Neural crest cell (in vitro differentiated cells): Measurements from ENCODE around the gene PCDHGA9. TPM values are rescaled to one million over a fixed set of nuclear protein-coding genes. Genes with fewer than 3 reads are reported as not detected.
"Not testable (repeated sequence)": the region's sequence is repeated elsewhere in the genome, so short reads cannot be mapped to it uniquely, and the experiment has no call there.

Experiments
- DNase-seq: peaks from one replicate; pipeline ENCODE4 v3.0.0; 2021; ENCODE audit warnings: low read depth, mixed read lengths, low spot score
- H3K27ac Mint-ChIP-seq: one replicate; pipeline ENCODE4 v1.8.0; 2021; ENCODE audit warnings: mild to moderate bottlenecking, mixed read lengths; ENCODE audit not compliant: unreplicated experiment
- H3K27me3 Mint-ChIP-seq: 2 replicates; pipeline ENCODE4 v1.8.0; 2021; ENCODE audit warnings: low read depth, mild to moderate bottlenecking, mixed read lengths
- H3K36me3 Mint-ChIP-seq: 2 replicates; pipeline ENCODE4 v1.8.0; 2021; ENCODE audit warnings: low read depth, mild to moderate bottlenecking, mixed read lengths
- H3K4me1 Mint-ChIP-seq: 2 replicates; pipeline ENCODE4 v1.8.0; 2021; ENCODE audit warnings: mixed read lengths
- H3K4me3 Mint-ChIP-seq: one replicate; pipeline ENCODE4 v1.8.0; 2021; ENCODE audit warnings: mild to moderate bottlenecking, mixed read lengths
- H3K9me3 Mint-ChIP-seq: 2 replicates; pipeline ENCODE4 v1.8.0; 2021; ENCODE audit warnings: mixed read lengths
- CTCF ChIP-seq: fragments of 200-600 bp; sonication (generic); conservative IDR thresholded peaks from 2 replicates; pipeline ENCODE4 v1.5.0; 2021; ENCODE audit warnings: antibody characterized with exemption, mild to moderate bottlenecking
- total RNA-seq: library from RNA; stranded (reverse); gene quantifications from 2 replicates; pipeline ENCODE4 v1.2.1, GENCODE V29; 2021

PCDHGA9 gene
- total RNA-seq, 1 donor from 2014 or later, result 0.72 TPM

DNA sequence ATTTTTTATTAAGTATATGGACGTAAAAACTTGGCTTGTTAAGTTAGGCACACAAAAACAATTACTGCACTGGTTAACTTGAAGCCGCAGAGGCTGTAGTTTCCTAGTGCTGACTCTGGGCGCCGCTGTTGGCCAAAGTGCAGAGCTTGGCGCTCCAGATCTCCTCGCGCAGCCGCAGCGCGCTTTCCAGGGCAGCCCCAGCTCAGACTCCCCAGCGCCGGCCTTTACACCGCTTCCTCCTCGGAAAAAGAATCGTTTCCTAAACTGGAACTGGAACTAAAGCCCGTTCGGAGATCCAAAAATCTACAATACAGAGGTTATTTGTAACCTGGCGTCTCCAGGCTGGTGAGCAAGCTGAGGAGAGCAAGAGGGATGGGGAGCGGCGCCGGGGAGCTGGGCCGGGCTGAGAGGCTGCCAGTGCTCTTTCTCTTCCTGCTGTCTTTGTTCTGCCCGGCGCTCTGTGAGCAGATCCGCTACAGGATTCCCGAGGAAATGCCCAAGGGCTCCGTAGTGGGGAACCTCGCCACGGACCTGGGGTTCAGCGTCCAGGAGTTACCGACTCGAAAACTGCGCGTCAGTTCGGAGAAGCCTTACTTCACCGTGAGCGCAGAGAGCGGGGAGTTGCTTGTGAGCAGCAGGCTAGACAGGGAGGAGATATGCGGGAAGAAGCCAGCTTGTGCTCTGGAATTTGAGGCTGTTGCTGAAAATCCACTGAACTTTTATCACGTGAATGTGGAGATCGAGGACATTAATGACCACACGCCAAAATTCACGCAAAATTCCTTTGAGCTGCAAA lies 4.6 kb upstream of the PCDHGA9 start, which contains the start of gene PCDHGB5:
Gene PCDHGB5, plus strand, starts transcription at position 192 of the 796 bp plus-strand sequence. Its CDS starts 181 bp downstream, at position 373.
- Mint-ChIP-seq H3K36me3 (peaks cover 33% of the 10 kb centered on the region), H3K9me3 (peaks cover 22% of the 10 kb centered on the region)
- H3K27me3 Mint-ChIP-seq, H3K4me1 Mint-ChIP-seq, H3K27ac Mint-ChIP-seq, DNase-seq, H3K4me3 Mint-ChIP-seq: not testable (repeated sequence)

GRCh38 chr5:141398608-141399007 lies 4.0 kb upstream of the PCDHGA9 start:
- DNase-seq, result no peak
- Mint-ChIP-seq H3K4me1 (no peaks in the 10 kb centered on the region), H3K27me3 (no peaks in the 10 kb centered on the region), H3K4me3 (no peak overlapping the region), H3K27ac (no peak overlapping the region), H3K36me3 (peaks cover 31% of the 10 kb centered on the region), H3K9me3 (peaks cover 20% of the 10 kb centered on the region)
- no peak for TF ChIP-seq CTCF

DNA sequence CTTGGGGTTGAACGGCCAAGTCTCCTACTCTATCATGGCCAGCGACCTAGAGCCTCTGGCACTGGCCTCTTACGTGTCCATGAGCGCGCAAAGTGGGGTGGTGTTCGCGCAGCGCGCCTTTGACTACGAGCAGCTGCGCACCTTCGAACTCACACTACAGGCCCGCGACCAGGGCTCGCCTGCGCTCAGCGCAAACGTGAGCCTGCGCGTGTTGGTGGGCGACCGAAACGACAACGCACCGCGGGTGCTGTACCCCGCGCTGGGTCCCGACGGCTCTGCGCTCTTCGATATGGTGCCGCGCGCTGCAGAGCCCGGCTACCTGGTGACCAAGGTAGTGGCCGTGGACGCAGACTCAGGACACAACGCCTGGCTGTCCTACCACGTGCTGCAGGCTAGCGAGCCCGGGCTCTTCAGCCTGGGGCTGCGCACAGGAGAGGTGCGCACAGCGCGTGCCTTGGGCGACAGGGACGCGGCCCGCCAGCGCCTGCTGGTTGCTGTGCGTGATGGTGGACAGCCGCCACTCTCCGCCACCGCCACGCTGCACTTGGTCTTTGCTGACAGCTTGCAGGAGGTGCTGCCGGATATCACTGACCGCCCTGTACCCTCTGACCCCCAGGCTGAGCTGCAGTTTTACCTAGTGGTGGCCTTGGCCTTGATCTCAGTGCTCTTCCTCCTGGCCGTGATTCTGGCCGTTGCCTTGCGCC lies 2.9 kb upstream of the PCDHGA9 start:
- no peak overlapping the region for H3K27ac Mint-ChIP-seq
- peaks cover 25% of the 10 kb centered on the region for H3K9me3 Mint-ChIP-seq
- peak overlapping the region; percentile 8 for H3K4me3 Mint-ChIP-seq
- TF ChIP-seq CTCF, result no peak
- H3K36me3 Mint-ChIP-seq, result peaks cover 28% of the 10 kb centered on the region
- no peak for DNase-seq
- no peaks in the 10 kb centered on the region for H3K4me1 Mint-ChIP-seq
- no peaks in the 10 kb centered on the region for H3K27me3 Mint-ChIP-seq

DNA sequence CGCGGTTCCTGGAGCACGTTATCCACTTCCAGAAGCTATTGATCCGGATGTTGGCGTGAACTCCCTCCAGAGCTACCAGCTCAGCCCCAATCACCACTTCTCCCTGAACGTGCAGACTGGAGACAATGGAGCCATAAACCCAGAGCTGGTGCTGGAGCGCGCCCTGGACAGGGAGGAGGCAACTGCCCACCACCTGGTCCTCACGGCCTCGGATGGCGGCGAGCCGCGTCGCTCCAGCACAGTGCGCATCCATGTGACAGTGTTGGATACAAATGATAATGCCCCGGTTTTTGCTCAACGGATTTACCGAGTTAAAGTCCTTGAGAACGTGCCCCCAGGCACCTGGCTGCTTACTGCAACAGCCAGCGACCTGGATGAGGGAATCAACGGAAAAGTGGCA lies 809 bp downstream of the PCDHGA9 start:
- Mint-ChIP-seq H3K36me3 (peaks cover 36% of the 10 kb centered on the region), H3K27ac (no peak overlapping the region), H3K9me3 (peaks cover 32% of the 10 kb centered on the region), H3K4me3 (no peak overlapping the region), H3K4me1 (peaks cover 10% of the 10 kb centered on the region), H3K27me3 (peaks cover 2% of the 10 kb centered on the region)
- DNase-seq, result no peak
- no peak for TF ChIP-seq CTCF

- peaks cover 49% of the 10 kb centered on the region for H3K36me3 Mint-ChIP-seq
- H3K4me3 Mint-ChIP-seq, result peak within 1 kb of the TSS; percentile 91
- peaks cover 30% of the 10 kb centered on the region for H3K4me1 Mint-ChIP-seq
- H3K27me3 Mint-ChIP-seq, result peaks cover 16% of the 10 kb centered on the region
- H3K9me3 Mint-ChIP-seq, result peaks cover 34% of the 10 kb centered on the region
- peak within 1 kb of the TSS; percentile 97 for H3K27ac Mint-ChIP-seq
- DNase-seq, result peak; percentile 81
- TF ChIP-seq CTCF, result peak; percentile 82
Observed at GRCh38 chr5:141407790-141408505, 5.4 kb downstream of the PCDHGA9 start, which contains the start of gene PCDHGB6. Gene PCDHGB6 (plus strand): TSS chr5:141408021. CDS start chr5:141408203, 182 bp downstream.
